HG03103 (cell line): ENCODE data around the gene UQCC2.

Experiments
- ATAC-seq: cut with Tn5 transposase; IDR thresholded peaks from one replicate; pipeline ENCODE4 v1.9.1; 2021; ENCODE audit warnings: low read depth; ENCODE audit not compliant: unreplicated experiment

The UQCC2 gene

GRCh38 chr6:33711140-33712129, at the start of gene UQCC2:
TSS of gene UQCC2 (minus strand) at chr6:33711700. CDS start at chr6:33711686, 14 bp downstream.
- peak; percentile 81 for ATAC-seq

- no peak for ATAC-seq
These were observed 48.6 kb upstream of the UQCC2 start for GRCh38 chr6:33759887-33760629.

- no peak for ATAC-seq
These were observed 47.3 kb upstream of the UQCC2 start for GRCh38 chr6:33758815-33759216.

- ATAC-seq = no peak
These were observed 46.4 kb upstream of the UQCC2 start for GRCh38 chr6:33757906-33758305.

GRCh38 chr6:33757113-33757512, 45.6 kb upstream of the UQCC2 start:
- ATAC-seq = no peak

GRCh38 chr6:33756211-33756954, 44.9 kb upstream of the UQCC2 start:
- ATAC-seq = no peak

GRCh38 chr6:33755070-33755869, 43.8 kb upstream of the UQCC2 start:
- ATAC-seq = no peak

GRCh38 chr6:33754222-33754621, 42.7 kb upstream of the UQCC2 start:
- no peak for ATAC-seq

- ATAC-seq = no peak
These were observed 41.1 kb upstream of the UQCC2 start for GRCh38 chr6:33752646-33753015.

- no peak for ATAC-seq
These were observed 40.5 kb upstream of the UQCC2 start for GRCh38 chr6:33751771-33752645.

GRCh38 chr6:33750244-33750991, 38.9 kb upstream of the UQCC2 start:
- no peak for ATAC-seq

GRCh38 chr6:33749401-33749800, 37.9 kb upstream of the UQCC2 start:
- ATAC-seq = no peak

GRCh38 chr6:33748841-33749240, 37.3 kb upstream of the UQCC2 start:
- no peak for ATAC-seq

GRCh38 chr6:33747823-33748222, 36.3 kb upstream of the UQCC2 start:
- no peak for ATAC-seq

- ATAC-seq = no peak
These were observed 35.2 kb upstream of the UQCC2 start, which contains the start of gene IP6K3 for GRCh38 chr6:33746651-33747100. TSS of gene IP6K3 (minus strand) at chr6:33746905. CDS start at chr6:33735476, 11,429 bp downstream.

GRCh38 chr6:33746036-33746600, 34.6 kb upstream of the UQCC2 start:
- ATAC-seq = no peak

- no peak for ATAC-seq
These were observed 34.0 kb upstream of the UQCC2 start for GRCh38 chr6:33745548-33745947.
